CD4-positive, alpha-beta T cell treated with Interleukin-4 for 1 hour (primary cell): ENCODE results near the gene CAPN11.

Experiments
- DNase-seq, 2 donors: peaks; one replicate each; pipeline ENCODE4 v3.0.0-alpha.2; 2020 to 2022

Gene CAPN11

GRCh38 chr6:44217332-44218143 is 58.9 kb downstream of the CAPN11 start:
- no peak for DNase-seq

GRCh38 chr6:44219053-44219814 is 60.6 kb downstream of the CAPN11 start:
- DNase-seq, result peak in 1 of 2 donors; percentile 27

GRCh38 chr6:44219815-44220784 is 61.5 kb downstream of the CAPN11 start:
- no peak for DNase-seq

- DNase-seq, result no peak
Observed at GRCh38 chr6:44220913-44221290, 62.3 kb downstream of the CAPN11 start.

- peak; percentile 79 to 82 for DNase-seq
Observed at GRCh38 chr6:44221291-44221960, 62.8 kb downstream of the CAPN11 start.

- no peak for DNase-seq
Observed at GRCh38 chr6:44221961-44222335, 63.3 kb downstream of the CAPN11 start.

- DNase-seq, result no peak
Observed at GRCh38 chr6:44222486-44223318, 64.1 kb downstream of the CAPN11 start.

GRCh38 chr6:44223319-44224028 is 64.9 kb downstream of the CAPN11 start, which contains the start of gene SLC29A1:
TSS of gene SLC29A1 (plus strand) at chr6:44223595. CDS start at chr6:44227314, 3,719 bp downstream.
- peak; percentile 84 to 88 for DNase-seq

- DNase-seq, result no peak
Observed at GRCh38 chr6:44224029-44224964, 65.7 kb downstream of the CAPN11 start.

- DNase-seq, result no peak
Observed at GRCh38 chr6:44224965-44225305, 66.3 kb downstream of the CAPN11 start.

- no peak for DNase-seq
Observed at GRCh38 chr6:44225579-44226325, 67.1 kb downstream of the CAPN11 start.

- DNase-seq, result no peak
Observed at GRCh38 chr6:44226368-44227147, 67.9 kb downstream of the CAPN11 start.

GRCh38 chr6:44227148-44227793 is 68.7 kb downstream of the CAPN11 start:
- no peak for DNase-seq

GRCh38 chr6:44228031-44228430 is 69.4 kb downstream of the CAPN11 start:
- no peak for DNase-seq

- no peak for DNase-seq
Observed at GRCh38 chr6:44228433-44228832, 69.8 kb downstream of the CAPN11 start.

GRCh38 chr6:44228836-44229235 is 70.2 kb downstream of the CAPN11 start:
- DNase-seq, result no peak

GRCh38 chr6:44229376-44230033 is 70.9 kb downstream of the CAPN11 start:
- no peak for DNase-seq
